ENCODE data around the gene USP51.

The USP51 gene

GRCh38 chrX:55489314-55490009, at the start of gene USP51:
TSS of gene USP51 (minus strand) at chrX:55489848. CDS start at chrX:55488939, 909 bp downstream.
- peak within 1 kb of the TSS; percentile 71 for H3K4me2 ChIP-seq (ENCODE audit: low read depth, low read length)
- H4K20me1 ChIP-seq (ENCODE audit: insufficient read depth, low read length): no peaks in the 10 kb centered on the region
- H3K9me3 ChIP-seq (replicated peaks; ENCODE audit: insufficient read depth, low read length): no peaks in the 10 kb centered on the region
- peaks cover 16% of the 10 kb centered on the region for H3F3A ChIP-seq (ENCODE audit: insufficient read depth, low read length)
- H3K9me2 ChIP-seq (replicated peaks; ENCODE audit: insufficient read depth, low read length): no peaks in the 10 kb centered on the region
- no peaks in the 10 kb centered on the region for H3K27me3 ChIP-seq (replicated peaks; ENCODE audit: insufficient read depth, low read length)
- peak within 1 kb of the TSS; percentile 81 for H3K9ac ChIP-seq (ENCODE audit: low read length)
- H3K4me1 ChIP-seq (ENCODE audit: low read length): peaks cover 21% of the 10 kb centered on the region
- H3K79me2 ChIP-seq (ENCODE audit: low read length): no peaks in the 10 kb centered on the region
- TF ChIP-seq EZH2 (optimal IDR thresholded peaks at IDR 0.05; ENCODE audit: low read depth, low read length) (no peak), EZH2phosphoT487 (IDR thresholded peaks at IDR 0.05; ENCODE audit: low read length) (no peak), CTCF (IDR thresholded peaks at IDR 0.05; ENCODE audit: low read length) (peak; percentile 21; the same call in 1 of the 2 replicates)
- no peaks in the 10 kb centered on the region for H3K36me3 ChIP-seq (replicated peaks; ENCODE audit: insufficient read depth, low read length)
- H3K27ac ChIP-seq (ENCODE audit: low read length): peak within 1 kb of the TSS; percentile 68
- H2AFZ ChIP-seq (ENCODE audit: low read length): peak within 1 kb of the TSS; percentile 90
- no peak for DNase-seq
- peak within 1 kb of the TSS; percentile 78 for H3K4me3 ChIP-seq (ENCODE audit: low read length)

GRCh38 chrX:55524487-55524886, 34.8 kb upstream of the USP51 start:
- H3K4me3 ChIP-seq (ENCODE audit: low read length): no peak overlapping the region
- no peaks in the 10 kb centered on the region for H3K4me1 ChIP-seq (ENCODE audit: low read length)
- H3K9me3 ChIP-seq (replicated peaks; ENCODE audit: insufficient read depth, low read length): no peaks in the 10 kb centered on the region
- no peak overlapping the region for H3K9ac ChIP-seq (ENCODE audit: low read length)
- no peaks in the 10 kb centered on the region for H3K79me2 ChIP-seq (ENCODE audit: low read length)
- no peak overlapping the region for H3K4me2 ChIP-seq (ENCODE audit: low read depth, low read length)
- H3K9me2 ChIP-seq (replicated peaks; ENCODE audit: insufficient read depth, low read length): no peaks in the 10 kb centered on the region
- no peak for TF ChIP-seq CTCF (IDR thresholded peaks at IDR 0.05; ENCODE audit: low read length)
- TF ChIP-seq EZH2phosphoT487 (IDR thresholded peaks at IDR 0.05; ENCODE audit: low read length): no peak
- no peak for TF ChIP-seq EZH2 (optimal IDR thresholded peaks at IDR 0.05; ENCODE audit: low read depth, low read length)
- H3F3A ChIP-seq (ENCODE audit: insufficient read depth, low read length): no peaks in the 10 kb centered on the region
- H3K27me3 ChIP-seq (replicated peaks; ENCODE audit: insufficient read depth, low read length): no peaks in the 10 kb centered on the region
- H2AFZ ChIP-seq (ENCODE audit: low read length): no peak overlapping the region
- H3K36me3 ChIP-seq (replicated peaks; ENCODE audit: insufficient read depth, low read length): no peaks in the 10 kb centered on the region
- no peaks in the 10 kb centered on the region for H4K20me1 ChIP-seq (ENCODE audit: insufficient read depth, low read length)
- DNase-seq: no peak
- no peak overlapping the region for H3K27ac ChIP-seq (ENCODE audit: low read length)

- no peaks in the 10 kb centered on the region for H3F3A ChIP-seq (ENCODE audit: insufficient read depth, low read length)
Measured at GRCh38 chrX:55523356-55523755, 33.7 kb upstream of the USP51 start.

More at GRCh38 chrX:55523356-55523755, 33.7 kb upstream of the USP51 start:
- no peak overlapping the region for H2AFZ ChIP-seq (ENCODE audit: low read length)
- H4K20me1 ChIP-seq (ENCODE audit: insufficient read depth, low read length): no peaks in the 10 kb centered on the region
- no peak overlapping the region for H3K4me2 ChIP-seq (ENCODE audit: low read depth, low read length)
- DNase-seq: no peak
- H3K4me1 ChIP-seq (ENCODE audit: low read length): no peaks in the 10 kb centered on the region
- H3K79me2 ChIP-seq (ENCODE audit: low read length): no peaks in the 10 kb centered on the region
- no peak overlapping the region for H3K9ac ChIP-seq (ENCODE audit: low read length)
- H3K36me3 ChIP-seq (replicated peaks; ENCODE audit: insufficient read depth, low read length): no peaks in the 10 kb centered on the region
- TF ChIP-seq CTCF (IDR thresholded peaks at IDR 0.05; ENCODE audit: low read length): no peak
- TF ChIP-seq EZH2 (optimal IDR thresholded peaks at IDR 0.05; ENCODE audit: low read depth, low read length): no peak
- no peak for TF ChIP-seq EZH2phosphoT487 (IDR thresholded peaks at IDR 0.05; ENCODE audit: low read length)
- no peaks in the 10 kb centered on the region for H3K9me3 ChIP-seq (replicated peaks; ENCODE audit: insufficient read depth, low read length)
- no peak overlapping the region for H3K4me3 ChIP-seq (ENCODE audit: low read length)
- no peak overlapping the region for H3K27ac ChIP-seq (ENCODE audit: low read length)
- H3K9me2 ChIP-seq (replicated peaks; ENCODE audit: insufficient read depth, low read length): no peaks in the 10 kb centered on the region
- H3K27me3 ChIP-seq (replicated peaks; ENCODE audit: insufficient read depth, low read length): no peaks in the 10 kb centered on the region
